Body of pancreas (tissue), 4 donors: ENCODE data around the gene BET1L.

Source experiments
- CTCF ChIP-seq, 7 experiments: fragments of 450-650 bp in 4 of 7; fragments of 200-600 bp in 3 of 7; sonication (generic) in 3 of 7; IDR thresholded peaks; one replicate each; pipeline ENCODE4 v1.5.1; 2016 to 2019; ENCODE audit warnings: antibody characterized with exemption in 7 of 7
- POLR2A ChIP-seq, 3 donors: fragments of 450-650 bp; IDR thresholded peaks; one replicate each; pipeline ENCODE4 v1.6.1; 2016; ENCODE audit warnings: antibody characterized with exemption in 3 of 3, mild to moderate bottlenecking in 2 of 3

DNA sequence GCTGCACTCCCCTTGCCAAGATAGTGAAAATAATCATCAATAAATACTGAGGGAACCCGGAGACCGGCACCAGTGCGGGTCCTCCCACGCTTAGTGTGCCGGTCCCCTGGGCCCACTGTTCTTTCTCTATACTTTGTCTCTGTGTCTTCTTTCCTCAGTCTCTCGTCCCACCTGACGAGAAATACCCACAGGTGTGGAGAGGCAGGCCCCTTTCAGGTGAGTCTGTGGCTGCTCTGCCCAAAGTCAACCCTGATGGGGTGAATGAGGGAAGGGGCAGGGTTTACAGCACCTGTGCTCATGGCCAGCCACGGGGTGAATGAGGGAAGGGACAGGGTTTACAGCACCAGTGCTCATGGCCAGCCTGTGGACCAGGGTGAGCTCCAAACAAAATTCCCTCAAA lies 4.7 kb downstream of the BET1L start:
- TF ChIP-seq CTCF (IDR thresholded peaks at IDR 0.05) (no peak), POLR2A (IDR thresholded peaks at IDR 0.05) (no peak)
